ENCODE results near the gene C1orf50.

C1orf50 gene

DNA sequence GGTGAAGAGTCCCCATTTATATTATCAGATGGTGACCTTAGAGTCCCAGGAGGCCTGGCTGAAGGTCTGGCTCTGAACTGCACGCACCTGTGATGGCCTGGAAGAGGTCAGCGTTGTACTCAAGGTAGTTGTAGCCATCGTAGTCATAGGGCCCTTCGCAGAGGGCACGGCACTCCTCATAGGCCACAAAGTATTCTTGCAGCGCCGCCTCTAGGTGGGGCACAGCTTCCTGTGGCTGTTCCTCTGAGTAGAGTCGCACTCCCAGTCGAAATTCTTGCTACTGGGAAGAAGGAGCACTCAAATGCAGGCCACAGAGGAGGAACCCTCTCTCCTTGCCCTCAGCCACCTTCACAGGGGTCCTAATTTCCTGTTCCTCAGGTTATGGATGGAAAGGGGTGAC is 7.9 kb upstream of the C1orf50 start:
- no peak for DNase-seq (ENCODE audit: low read depth)

DNA sequence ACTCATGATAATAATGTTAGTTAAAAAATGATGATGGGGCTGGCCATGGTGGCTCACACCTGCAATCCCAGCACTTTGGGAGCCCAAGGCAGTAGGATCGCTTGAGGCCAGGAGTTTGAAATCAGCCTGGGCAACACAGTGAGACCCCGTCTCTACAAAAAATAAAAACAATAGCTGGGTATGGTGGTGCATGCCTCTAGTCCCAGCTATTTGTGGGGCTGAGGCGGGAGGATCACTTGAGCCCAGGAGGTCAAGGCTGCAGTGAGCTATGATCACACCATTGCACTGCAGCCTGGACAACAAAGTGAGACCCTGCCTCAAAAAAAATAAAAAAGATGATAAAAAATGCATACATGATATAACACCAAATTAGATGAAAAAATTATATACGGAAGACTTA is 5.5 kb upstream of the C1orf50 start:
- no peak for DNase-seq (ENCODE audit: low read depth)

DNA sequence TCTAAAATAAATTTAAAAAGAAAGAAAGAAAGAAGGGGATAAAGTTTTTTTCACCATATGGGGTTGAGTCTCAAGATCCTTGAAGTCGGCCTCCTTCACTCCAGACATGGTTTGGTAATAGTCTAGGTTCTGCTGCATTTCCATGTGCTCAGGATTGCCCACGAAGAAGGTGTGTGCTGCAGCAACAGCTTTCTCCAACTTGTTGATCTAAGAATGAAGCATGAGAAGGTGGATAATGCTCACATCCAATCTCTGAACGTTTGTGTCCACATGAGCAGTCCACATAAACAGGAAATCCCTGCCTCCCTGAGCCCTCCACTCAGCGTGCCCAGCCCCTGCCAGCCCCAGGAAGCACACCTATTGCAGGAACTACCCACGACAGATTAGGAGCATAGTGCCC is 4.8 kb upstream of the C1orf50 start:
- no peak for DNase-seq (ENCODE audit: low read depth)

DNA sequence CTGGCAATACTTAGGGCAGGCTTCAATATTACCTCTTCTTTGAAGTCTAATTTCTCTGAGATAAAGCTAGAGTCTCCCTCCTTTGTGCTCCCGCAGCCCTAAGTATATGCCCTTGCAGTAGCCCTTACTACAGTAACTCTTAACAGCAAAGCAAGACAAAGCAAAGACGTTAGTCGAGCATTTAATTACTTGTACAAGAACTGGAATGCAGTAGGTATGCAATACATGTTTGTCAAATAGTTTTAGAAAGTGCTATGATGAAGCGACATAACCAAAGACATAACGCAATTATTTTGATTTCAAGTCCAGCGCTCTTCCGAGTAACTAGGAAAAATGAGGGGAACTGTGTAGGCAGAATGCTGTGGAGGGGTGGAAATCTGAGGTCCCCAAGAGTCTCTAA is 1.8 kb upstream of the C1orf50 start:
- DNase-seq (ENCODE audit: low read depth), result no peak

DNA sequence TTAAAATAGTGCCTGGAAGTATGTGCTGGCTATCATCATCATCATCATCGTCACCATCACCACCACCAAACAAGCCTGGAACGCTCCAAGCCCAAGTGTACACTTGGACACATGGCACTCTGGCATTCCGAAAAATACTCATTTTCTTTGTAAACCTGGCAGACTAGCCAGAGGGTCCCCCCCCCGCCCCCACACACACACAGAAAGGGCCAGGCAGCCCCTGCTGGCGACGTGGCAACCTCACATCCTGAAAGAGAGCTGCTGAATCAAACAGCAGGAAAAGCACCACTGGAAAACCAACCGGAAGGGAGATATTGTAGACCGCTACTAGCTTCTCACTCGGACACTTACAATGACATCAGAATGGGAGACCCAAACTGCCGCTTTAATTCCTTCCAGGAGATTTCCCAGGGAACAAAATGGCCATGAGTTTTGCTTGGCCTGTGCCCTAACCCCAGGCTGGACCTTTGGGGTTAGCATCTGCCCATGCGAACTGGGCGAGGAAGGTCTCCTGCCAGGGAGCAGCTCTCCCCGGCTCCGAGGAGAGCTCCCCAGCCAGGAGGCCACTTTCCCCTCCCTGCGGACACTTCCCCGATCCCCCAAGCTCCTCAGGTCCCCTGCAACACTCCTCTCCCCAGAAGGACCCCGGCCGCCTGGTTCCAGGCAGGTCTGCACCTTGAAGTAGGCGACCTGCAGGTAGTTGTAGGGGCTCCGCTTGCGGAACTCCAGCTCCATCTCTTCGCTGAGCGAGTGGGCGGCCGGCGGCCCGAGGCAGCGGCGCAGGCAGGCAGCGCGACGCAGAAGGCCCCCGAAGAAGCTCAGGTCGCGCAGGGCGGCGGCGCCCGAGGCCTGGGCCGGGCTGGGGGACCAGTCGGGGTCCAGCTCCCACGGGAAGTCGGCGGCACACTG is 963 bp upstream of the C1orf50 start:
- DNase-seq (ENCODE audit: low read depth), result no peak

DNA sequence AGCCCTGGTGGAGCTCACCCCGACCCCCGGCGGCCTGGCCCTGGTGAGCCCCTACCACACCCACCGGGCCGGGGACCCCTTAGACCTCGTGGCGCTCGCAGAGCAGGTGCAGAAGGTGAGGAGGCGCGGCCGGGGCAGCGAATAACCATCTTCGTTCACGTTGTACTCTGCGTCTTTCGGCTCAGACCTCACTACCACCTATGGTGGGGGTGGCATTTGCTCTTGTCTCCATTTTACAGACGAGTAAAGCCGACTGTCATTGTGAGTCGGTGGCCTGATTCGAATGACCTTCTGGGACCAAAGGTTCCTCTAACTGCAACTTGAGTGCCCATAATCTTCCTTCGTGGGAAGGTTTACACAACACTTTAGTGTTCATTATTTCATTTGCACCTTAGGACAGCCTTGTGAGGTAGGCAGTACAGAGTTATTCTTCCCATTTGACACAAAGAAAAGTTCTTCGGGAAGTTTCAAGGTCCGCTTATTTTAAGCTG is 506 bp downstream of the C1orf50 start:
- no peak for DNase-seq (ENCODE audit: low read depth)

DNA sequence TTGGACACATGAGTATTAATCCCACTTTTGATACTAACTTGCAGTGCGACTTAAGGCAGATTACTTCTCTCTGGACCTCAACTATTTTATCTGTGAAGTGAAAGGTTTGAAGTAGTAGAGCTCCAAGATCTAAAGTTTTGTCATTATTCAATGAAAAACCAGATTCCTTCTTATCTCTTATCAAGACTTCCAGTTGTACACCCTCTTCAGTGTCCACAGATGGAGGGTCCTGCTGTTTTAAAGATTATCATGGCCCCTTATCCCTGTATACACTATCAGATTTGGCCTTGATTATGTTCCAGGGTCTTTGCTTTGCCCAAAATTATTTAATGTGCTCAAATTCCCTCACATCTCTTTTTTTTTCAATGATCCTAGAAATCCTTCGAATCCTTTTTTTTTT is 1.1 kb downstream of the C1orf50 start:
- DNase-seq (ENCODE audit: low read depth), result no peak

DNA sequence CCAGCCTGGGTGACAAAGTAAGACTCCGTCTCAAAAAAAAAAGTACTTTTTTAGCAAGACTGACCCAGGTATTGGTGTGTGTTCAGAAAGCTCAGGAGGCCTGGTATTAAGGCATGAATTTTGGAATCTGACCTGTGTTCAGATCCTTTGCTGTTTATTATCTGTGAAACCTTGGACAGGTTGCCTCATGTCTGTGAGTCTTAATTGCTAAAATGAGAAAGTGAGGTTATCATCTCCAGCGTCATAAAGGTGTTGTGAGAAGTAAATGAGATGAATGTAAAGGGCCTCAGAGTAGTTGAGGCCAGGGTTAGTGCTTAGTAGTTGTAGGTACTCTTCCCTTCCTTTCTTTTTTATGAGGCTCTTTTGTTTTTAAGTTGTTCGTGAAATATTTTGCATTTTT is 2.8 kb downstream of the C1orf50 start:
- no peak for DNase-seq (ENCODE audit: low read depth)

DNA sequence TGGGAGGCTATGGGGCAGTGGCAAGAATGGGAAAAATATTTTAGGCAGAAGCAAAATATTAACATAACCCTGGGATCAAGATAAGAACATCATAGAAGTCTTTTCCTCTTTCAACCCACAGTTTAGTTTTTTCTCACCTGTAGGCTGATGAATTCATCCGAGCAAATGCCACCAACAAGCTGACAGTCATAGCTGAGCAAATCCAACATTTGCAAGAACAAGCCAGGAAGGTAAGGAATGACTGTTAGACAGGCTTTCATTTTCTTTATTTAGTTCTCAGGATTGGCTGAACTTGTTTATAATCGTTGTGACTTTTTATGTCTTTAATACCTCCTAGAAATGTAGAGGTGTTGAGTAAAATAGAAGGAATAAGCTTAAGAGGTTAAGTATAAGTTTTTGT is 6.4 kb downstream of the C1orf50 start:
- DNase-seq (ENCODE audit: low read depth), result no peak

DNA sequence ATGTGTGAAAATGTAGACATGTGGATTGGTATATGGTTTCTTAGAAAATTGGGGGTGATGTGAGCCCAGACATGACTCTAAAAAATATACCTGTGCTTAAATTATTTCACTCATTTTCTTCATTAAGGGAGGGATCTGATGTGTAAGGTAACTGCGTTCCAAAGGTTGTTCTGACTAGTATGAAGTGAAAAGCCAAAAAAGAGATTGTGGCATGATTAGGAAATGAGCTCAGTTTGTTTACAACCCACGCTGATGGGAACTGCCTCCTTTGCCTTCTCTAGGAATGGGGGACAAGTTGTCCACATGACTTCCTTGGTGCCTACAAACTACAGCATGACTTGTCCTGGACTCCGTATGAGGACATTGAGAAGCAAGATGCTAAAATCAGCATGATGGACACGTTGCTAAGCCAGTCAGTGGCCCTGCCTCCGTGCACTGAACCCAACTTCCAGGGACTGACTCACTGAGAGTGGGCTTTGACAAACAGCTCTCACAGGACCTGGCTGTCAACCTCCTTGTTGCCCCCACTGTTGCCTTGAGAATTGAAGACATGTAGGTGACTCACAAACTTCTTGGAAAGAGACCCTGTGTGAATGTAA is 8.0 kb downstream of the C1orf50 start:
- no peak for DNase-seq (ENCODE audit: low read depth)

DNA sequence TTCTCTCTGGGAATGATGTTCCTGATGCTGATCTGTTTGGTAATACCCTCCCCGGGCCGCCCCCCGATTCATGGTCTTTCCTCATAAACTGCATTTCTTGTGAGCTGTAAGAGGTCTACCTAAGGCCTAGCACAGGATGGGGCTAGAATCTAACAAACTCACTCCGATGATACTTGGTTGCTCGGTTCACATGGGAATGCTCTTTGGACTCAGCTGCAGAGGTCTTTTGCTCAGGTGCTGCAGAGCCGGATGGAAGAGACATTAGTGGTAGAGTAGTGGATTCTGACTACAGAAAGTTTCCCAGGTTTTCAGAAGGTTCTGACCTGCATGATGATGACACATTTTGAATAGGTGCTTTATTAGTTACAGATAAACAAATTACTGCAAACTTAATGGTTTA is 9.5 kb downstream of the C1orf50 start:
- no peak for DNase-seq (ENCODE audit: low read depth)

DNA sequence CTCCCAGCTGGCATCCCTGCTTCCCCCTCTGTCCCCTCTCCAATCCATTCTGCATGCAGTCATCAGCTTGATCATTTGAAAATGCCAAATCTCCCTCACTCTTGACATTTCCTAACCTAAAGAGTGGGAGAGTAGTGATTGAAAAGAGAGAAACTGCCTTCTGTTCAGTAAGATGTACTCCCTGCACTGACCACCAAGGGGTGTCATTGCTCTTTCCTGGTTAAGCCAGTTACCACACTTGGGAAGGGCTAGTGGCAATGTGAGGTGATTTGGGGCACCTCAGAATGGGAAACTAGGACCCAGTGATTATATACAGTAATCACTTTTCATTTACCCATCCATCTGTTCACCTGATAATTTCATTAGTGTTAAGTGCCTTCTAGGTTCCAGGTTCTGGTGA is 10.8 kb downstream of the C1orf50 start:
- no peak for DNase-seq (ENCODE audit: low read depth)

DNA sequence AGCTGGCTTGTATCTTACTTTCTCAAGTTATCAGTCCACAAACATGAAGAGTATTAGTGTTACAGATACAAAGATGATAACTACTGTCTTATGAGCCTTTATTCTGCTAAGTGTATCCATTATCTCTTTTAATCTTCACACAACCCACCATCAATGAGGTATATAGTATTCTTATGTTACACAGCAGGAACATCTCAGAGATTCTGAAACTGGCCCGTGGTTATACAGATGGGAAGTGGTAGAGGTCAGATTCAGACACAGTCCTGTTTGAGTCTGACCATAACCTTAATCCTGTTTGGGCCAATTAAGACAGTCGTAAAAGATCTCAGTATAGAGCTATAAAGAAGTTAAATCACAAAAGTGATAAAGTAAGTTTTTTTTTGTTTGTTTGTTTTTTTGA is 12.7 kb downstream of the C1orf50 start:
- no peak for DNase-seq (ENCODE audit: low read depth)

DNA sequence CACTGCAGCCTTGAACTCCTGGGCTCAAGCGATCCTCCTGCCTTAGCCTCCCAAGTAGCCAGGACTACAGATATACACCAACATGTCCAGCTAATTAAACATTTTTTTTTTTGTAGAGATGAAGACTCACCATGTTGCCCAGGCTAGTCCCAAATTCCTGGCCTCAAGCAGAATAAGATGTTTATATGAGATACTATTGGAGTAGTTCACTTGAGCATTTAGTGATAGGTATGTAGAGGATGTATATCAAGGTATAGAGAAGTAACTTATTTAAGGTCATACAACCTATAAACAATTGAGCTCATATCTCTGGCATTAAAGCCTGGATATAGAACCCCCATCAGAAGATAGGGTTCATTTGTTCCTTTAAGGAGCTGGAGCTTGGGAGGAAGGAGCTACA is 13.1 kb downstream of the C1orf50 start:
- no peak for DNase-seq (ENCODE audit: low read depth)

DNA sequence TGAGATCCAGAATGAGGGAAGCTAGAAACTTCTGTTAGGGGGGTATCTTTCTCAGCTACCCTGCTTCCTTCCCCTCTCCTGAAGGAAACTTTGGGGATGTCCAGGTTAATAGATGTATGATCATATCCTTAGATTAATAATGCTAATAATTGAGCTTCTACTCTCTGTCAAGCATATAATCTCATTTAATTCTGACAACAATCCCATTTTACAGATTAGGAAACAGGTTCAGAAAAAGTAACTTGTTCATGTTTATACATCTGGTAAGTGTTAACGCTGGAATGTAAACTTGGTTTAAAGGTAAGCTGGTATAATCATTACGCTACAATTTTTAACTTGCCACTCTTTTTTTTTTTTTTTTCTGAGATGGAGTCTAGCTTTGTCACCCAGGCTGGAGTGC is 16.0 kb downstream of the C1orf50 start:
- no peak for DNase-seq (ENCODE audit: low read depth)

DNA sequence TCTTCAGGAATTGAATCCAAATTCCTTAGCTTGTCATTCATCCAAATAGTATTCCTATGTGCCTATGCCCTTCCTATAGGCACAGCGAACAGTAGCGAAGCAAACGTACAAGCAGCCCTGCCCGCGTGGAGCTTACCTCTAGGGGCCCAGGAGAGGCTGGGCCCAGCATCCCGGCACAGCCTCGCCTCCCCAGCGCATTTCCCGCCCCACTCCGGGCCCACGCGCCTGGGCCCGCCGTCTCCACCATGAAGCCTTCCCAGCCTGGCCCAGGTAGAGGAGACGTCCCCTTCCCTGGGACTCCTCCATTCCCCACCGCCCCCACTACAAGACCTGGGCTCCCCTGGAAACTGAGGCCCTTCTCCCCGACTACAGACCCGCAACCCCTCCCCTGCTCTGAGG is 17.5 kb downstream of the C1orf50 start:
- no peak for DNase-seq (ENCODE audit: low read depth)

DNA sequence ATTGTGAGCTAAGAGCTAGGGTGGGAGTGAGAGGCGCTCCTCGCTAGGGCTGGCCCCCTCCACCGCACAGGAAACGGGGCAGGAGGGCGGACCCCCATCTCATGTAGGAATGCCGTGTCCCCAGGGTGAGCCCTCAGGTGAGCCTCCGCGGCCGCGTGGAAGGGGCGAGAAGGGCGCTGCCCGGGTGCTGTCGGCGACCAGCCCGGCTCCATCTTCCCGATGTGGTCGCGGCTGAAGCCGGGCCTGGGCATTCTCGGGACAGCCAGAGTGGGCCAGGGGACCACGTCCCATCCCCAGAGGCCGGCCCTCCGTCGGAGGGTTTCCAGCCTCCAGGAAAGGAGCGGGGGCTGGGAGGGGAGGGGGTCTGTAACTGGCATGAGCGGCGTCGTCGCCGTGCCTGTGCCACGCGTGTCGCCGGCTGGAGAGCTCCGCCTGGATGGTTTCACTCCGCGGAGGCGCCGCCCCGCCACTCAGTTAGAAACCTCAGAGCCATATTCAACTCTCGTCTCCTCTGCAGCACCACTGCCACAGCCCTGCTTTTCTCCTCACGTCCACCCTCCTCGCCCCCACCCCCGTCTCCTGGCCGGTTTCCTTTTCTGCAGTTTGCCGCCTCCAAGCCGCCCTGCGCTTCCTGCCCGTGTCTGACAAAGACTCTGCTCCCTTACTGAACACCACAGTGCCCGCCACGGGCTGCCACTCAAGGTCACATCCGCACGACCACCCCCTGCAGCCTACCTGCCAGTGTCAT is 18.1 kb downstream of the C1orf50 start, which contains the start of gene TMEM269:
Gene TMEM269, plus strand, starts transcription at position 46 of the 748 bp plus-strand sequence. CDS start 4,903 bp downstream, outside the sequence.
- DNase-seq (ENCODE audit: low read depth), result no peak

DNA sequence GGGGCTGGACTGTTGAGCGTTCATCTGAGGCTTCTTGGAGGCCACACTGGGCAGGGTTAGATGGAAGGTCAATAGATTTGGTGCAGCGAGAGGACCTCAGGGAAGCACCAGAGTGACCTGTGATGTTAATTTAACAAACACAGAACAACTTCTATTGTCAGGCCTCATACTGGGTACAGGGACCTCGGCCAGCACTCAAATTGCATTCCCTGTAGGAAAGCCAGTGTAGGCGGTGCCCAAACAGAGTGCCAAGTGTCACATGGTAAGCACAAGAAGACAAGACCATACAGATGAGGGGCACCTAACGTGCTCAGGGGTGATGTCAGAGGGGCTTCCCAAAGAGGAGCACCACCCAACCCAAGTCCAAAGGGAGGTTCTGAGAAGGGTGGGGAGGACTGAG is 19.0 kb downstream of the C1orf50 start:
- DNase-seq (ENCODE audit: low read depth), result no peak

DNA sequence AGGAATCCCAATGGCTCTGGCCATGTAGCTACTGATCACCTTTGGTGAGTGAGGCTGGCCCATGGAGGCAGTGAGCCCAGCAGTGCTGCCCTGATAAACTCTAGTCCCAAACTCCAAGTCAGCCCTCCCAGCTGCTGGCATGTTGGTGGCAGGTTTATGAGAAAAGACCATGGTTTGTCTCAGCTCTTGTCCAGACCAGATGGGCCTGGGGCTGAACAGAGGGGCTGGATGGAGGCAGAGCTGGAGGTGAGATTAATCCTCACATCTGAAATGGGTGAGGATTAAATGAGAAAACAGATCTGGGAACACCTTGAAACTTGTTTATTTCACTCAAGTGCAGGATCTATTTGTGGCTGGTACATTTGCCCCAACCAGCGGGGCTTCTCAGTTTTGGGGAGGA is 21.0 kb downstream of the C1orf50 start:
- DNase-seq (ENCODE audit: low read depth), result no peak

DNA sequence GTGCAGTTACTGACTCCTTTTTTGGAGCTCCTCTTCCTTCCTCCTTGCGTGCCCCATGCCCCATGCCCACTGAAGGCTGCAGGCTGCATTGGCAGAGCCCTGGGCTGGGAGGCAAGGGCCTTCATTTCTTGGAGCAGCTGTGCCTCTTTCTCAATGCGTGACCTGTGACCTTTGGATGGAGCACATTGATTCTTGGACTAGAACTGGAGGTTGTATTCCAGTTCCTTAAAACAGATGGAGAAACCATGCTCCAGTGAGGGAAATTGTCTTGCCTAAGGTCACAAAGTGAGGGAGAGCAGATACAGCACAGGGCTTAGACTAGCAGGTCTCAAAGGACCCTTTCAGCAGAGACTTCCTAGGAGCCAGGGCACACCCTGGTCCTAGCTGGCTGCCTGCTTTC is 26.8 kb downstream of the C1orf50 start:
- no peak for DNase-seq (ENCODE audit: low read depth)

DNA sequence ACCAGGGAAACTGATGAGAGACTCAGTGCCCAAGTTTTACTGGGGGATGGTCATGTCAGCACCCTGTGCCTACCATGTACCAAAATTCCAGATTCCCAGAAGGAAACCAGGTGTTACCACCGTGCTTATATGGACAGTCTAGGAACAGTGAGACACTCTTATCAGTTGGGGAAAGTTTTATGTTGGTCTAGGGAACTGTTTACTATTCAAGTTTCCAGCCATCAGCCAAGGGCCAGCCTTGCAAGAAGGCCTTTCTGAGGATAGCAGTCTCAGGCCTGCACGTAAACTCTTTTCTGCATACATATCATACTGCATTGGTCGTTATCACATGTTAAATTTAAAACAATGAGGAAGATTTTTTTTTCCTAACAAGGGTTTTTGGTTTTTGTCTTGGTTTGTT is 30.4 kb downstream of the C1orf50 start:
- DNase-seq (ENCODE audit: low read depth), result no peak

DNA sequence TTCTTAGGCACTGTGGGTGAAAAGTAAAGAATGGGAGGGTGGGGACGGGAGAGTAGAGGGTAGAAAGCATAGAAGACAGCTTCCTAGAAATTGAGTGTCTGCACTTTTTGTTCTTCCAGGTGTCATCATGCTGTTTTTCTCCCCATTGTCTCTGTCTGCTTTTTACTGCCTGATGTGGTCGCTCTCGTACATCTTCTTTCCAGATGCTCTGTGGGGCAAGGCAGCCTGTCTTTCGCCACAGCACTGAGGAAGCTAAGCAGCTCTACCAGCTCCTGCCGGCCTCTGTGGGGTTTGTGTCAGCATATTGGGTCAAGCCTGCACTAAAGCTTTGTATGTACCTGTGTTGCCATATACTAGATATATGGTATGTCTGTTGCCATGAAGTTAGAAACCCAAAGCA is 30.9 kb downstream of the C1orf50 start:
- DNase-seq (ENCODE audit: low read depth), result no peak
